Ovary (tissue), 3 donors: Measurements from ENCODE around the gene DACT3.

Source experiments
- EP300 ChIP-seq: sonication (generic); formaldehyde crosslinking; IDR thresholded peaks from one replicate; pipeline ENCODE4 v1.6.1; 2017; ENCODE audit warnings: antibody characterized with exemption
- POLR2A ChIP-seq: fragments of 450-650 bp; IDR thresholded peaks from one replicate; pipeline ENCODE4 v1.6.1; 2017; ENCODE audit warnings: antibody characterized with exemption, mild to moderate bottlenecking, moderate library complexity
- TF ChIP-seq, protein P1 (sequence below), 3 donors: fragments of 450-650 bp in 2 of 3; fragments of 200-600 bp in 1 of 3; IDR thresholded peaks; one replicate each; pipeline versions ENCODE4 v1.5.1 to v1.8.0; 2016 to 2022; ENCODE audit warnings: antibody characterized with exemption in 3 of 3, mild to moderate bottlenecking in 1 of 3
- donor health status: DM: no; HTN: no; CAD: no.

DNA sequence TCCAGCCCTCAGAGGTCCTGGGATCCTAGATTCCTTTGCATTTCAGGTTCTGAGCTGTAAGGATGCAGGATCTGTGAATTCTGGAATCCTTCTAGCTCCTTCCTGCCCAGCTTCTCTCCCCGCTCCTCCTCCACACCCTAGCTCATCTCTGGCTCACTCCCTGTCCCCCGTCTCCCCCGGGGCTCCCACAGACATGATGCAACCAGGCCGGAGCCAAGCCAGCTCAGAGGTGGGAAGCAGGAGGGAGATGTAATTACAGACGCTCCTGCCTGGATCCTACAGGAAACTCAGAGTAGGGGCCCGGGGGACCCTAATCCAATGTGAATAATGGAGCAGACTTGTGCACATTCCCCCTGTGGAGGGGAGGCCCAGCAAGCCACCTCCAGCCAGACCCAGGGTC, 29.5 kb downstream of the DACT3 start:
- TF ChIP-seq, protein P1, sequence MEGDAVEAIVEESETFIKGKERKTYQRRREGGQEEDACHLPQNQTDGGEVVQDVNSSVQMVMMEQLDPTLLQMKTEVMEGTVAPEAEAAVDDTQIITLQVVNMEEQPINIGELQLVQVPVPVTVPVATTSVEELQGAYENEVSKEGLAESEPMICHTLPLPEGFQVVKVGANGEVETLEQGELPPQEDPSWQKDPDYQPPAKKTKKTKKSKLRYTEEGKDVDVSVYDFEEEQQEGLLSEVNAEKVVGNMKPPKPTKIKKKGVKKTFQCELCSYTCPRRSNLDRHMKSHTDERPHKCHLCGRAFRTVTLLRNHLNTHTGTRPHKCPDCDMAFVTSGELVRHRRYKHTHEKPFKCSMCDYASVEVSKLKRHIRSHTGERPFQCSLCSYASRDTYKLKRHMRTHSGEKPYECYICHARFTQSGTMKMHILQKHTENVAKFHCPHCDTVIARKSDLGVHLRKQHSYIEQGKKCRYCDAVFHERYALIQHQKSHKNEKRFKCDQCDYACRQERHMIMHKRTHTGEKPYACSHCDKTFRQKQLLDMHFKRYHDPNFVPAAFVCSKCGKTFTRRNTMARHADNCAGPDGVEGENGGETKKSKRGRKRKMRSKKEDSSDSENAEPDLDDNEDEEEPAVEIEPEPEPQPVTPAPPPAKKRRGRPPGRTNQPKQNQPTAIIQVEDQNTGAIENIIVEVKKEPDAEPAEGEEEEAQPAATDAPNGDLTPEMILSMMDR (IDR thresholded peaks at IDR 0.05): no peak
- TF ChIP-seq POLR2A: no peak
- no peak for TF ChIP-seq EP300
